ENCODE results near the gene GRIN2A.
A peak's percentile ranks its signal among the peaks of the same experiment; 100 is the strongest.

The GRIN2A gene

GRCh38 chr16:10181196-10182162 lies 749 bp downstream of the GRIN2A start:
- peak in 2 of 3 donors; percentile 24 to 40 for DNase-seq (ENCODE audit: low read depth in 3 of 3)

GRCh38 chr16:10180771-10181163 lies 1.5 kb downstream of the GRIN2A start:
- peak in 1 of 3 donors; percentile 27 for DNase-seq (ENCODE audit: low read depth in 3 of 3)

GRCh38 chr16:10180042-10180770 lies 2.0 kb downstream of the GRIN2A start:
- DNase-seq (ENCODE audit: low read depth in 3 of 3): no peak

GRCh38 chr16:10178526-10178925 lies 3.7 kb downstream of the GRIN2A start:
- DNase-seq (ENCODE audit: low read depth in 3 of 3): no peak

- no peak for DNase-seq (ENCODE audit: low read depth in 3 of 3)
These were observed 4.1 kb downstream of the GRIN2A start for GRCh38 chr16:10178080-10178479.

- no peak for DNase-seq (ENCODE audit: low read depth in 3 of 3)
These were observed 9.2 kb downstream of the GRIN2A start for GRCh38 chr16:10172848-10173655.

- DNase-seq (ENCODE audit: low read depth in 3 of 3): no peak
These were observed 11.0 kb downstream of the GRIN2A start for GRCh38 chr16:10171221-10171620.

- DNase-seq (ENCODE audit: low read depth in 3 of 3): no peak
These were observed 12.3 kb downstream of the GRIN2A start for GRCh38 chr16:10169904-10170410.

GRCh38 chr16:10169031-10169430 lies 13.2 kb downstream of the GRIN2A start:
- DNase-seq (ENCODE audit: low read depth in 3 of 3): no peak

- no peak for DNase-seq (ENCODE audit: low read depth in 3 of 3)
These were observed 14.0 kb downstream of the GRIN2A start for GRCh38 chr16:10168258-10168657.

- DNase-seq (ENCODE audit: low read depth in 3 of 3): no peak
These were observed 16.6 kb downstream of the GRIN2A start for GRCh38 chr16:10165643-10166042.

GRCh38 chr16:10162981-10163380 lies 19.2 kb downstream of the GRIN2A start:
- DNase-seq (ENCODE audit: low read depth in 3 of 3): no peak

- no peak for DNase-seq (ENCODE audit: low read depth in 3 of 3)
These were observed 26.1 kb downstream of the GRIN2A start for GRCh38 chr16:10156099-10156498.

GRCh38 chr16:10154389-10154788 lies 27.8 kb downstream of the GRIN2A start:
- DNase-seq (ENCODE audit: low read depth in 3 of 3): no peak

GRCh38 chr16:10153985-10154384 lies 28.2 kb downstream of the GRIN2A start:
- DNase-seq (ENCODE audit: low read depth in 3 of 3): no peak

- no peak for DNase-seq (ENCODE audit: low read depth in 3 of 3)
These were observed 30.5 kb downstream of the GRIN2A start for GRCh38 chr16:10151718-10152117.

- DNase-seq (ENCODE audit: low read depth in 3 of 3): no peak
These were observed 31.3 kb downstream of the GRIN2A start for GRCh38 chr16:10150906-10151305.

- no peak for DNase-seq (ENCODE audit: low read depth in 3 of 3)
These were observed 36.6 kb downstream of the GRIN2A start for GRCh38 chr16:10145542-10146035.

GRCh38 chr16:10141671-10142070 lies 40.6 kb downstream of the GRIN2A start:
- DNase-seq (ENCODE audit: low read depth in 3 of 3): no peak

- no peak for DNase-seq (ENCODE audit: low read depth in 3 of 3)
These were observed 43.3 kb downstream of the GRIN2A start for GRCh38 chr16:10138881-10139280.

- no peak for DNase-seq (ENCODE audit: low read depth in 3 of 3)
These were observed 44.9 kb downstream of the GRIN2A start for GRCh38 chr16:10137341-10137740.

- DNase-seq (ENCODE audit: low read depth in 3 of 3): no peak
These were observed 45.3 kb downstream of the GRIN2A start for GRCh38 chr16:10136916-10137315.
